Stimulated activated effector memory CD8-positive, alpha-beta T cell treated with anti-CD3 and anti-CD28 coated beads, Interleukin-12 subunit alpha, Interleukin-12 subunit beta, amount 100 ng/mL, for 72 hours (primary cell): ENCODE results near the gene KRTAP10-11.
A peak's percentile ranks its signal among the peaks of the same experiment; 100 is the strongest.

Experiments
- ATAC-seq: fragments of 150-1000 bp; cut with Tn5 transposase; 2 replicates; pipeline ENCODE4 v1.10.0; 2021
- DNase-seq, 2 donors: peaks; one replicate each; pipeline ENCODE4 v3.0.0; 2021 to 2022; ENCODE audit warnings: low spot score in 2 of 2
- H3K27ac Mint-ChIP-seq: one replicate; pipeline ENCODE4 v1.8.0; 2022; ENCODE audit warnings: mild to moderate bottlenecking, mixed read lengths
- H3K36me3 Mint-ChIP-seq: one replicate; pipeline ENCODE4 v1.8.0; 2022; ENCODE audit warnings: mild to moderate bottlenecking, mixed read lengths
- H3K4me1 Mint-ChIP-seq: one replicate; pipeline ENCODE4 v1.8.0; 2022; ENCODE audit warnings: mixed read lengths
- H3K4me3 Mint-ChIP-seq: one replicate; pipeline ENCODE4 v1.8.0; 2022; ENCODE audit warnings: mild to moderate bottlenecking, mixed read lengths
- H3K9me3 Mint-ChIP-seq: one replicate; pipeline ENCODE4 v1.8.0; 2022; ENCODE audit warnings: mixed read lengths

Gene KRTAP10-11

GRCh38 chr21:44612029-44612486 lies 34.2 kb upstream of the KRTAP10-11 start, which contains the start of gene KRTAP10-8:
TSS of gene KRTAP10-8 (plus strand) at chr21:44612079. CDS start at chr21:44612101, 22 bp downstream.
- H3K4me1 Mint-ChIP-seq = peaks cover 21% of the 10 kb centered on the region
- no peak within 1 kb of the TSS for H3K4me3 Mint-ChIP-seq
- H3K9me3 Mint-ChIP-seq = peaks cover 18% of the 10 kb centered on the region
- DNase-seq = no peak
- no peak for ATAC-seq
- no peaks in the 10 kb centered on the region for H3K36me3 Mint-ChIP-seq
- H3K27ac Mint-ChIP-seq = peak within 1 kb of the TSS; percentile 48

GRCh38 chr21:44612669-44613229 lies 33.5 kb upstream of the KRTAP10-11 start:
- peaks cover 18% of the 10 kb centered on the region for H3K9me3 Mint-ChIP-seq
- peak overlapping the region; percentile 48 for H3K27ac Mint-ChIP-seq
- H3K36me3 Mint-ChIP-seq = no peaks in the 10 kb centered on the region
- no peak overlapping the region for H3K4me3 Mint-ChIP-seq
- DNase-seq (peak in 1 of 2 donors; percentile 43), ATAC-seq (no peak)
- peaks cover 24% of the 10 kb centered on the region for H3K4me1 Mint-ChIP-seq

GRCh38 chr21:44613386-44614155 lies 32.6 kb upstream of the KRTAP10-11 start:
- H3K36me3 Mint-ChIP-seq = no peaks in the 10 kb centered on the region
- DNase-seq = peak in 1 of 2 donors; percentile 38
- no peak for ATAC-seq
- H3K4me3 Mint-ChIP-seq = no peak overlapping the region
- peaks cover 32% of the 10 kb centered on the region for H3K4me1 Mint-ChIP-seq
- peaks cover 18% of the 10 kb centered on the region for H3K9me3 Mint-ChIP-seq
- peak overlapping the region; percentile 48 for H3K27ac Mint-ChIP-seq

- DNase-seq = peak in 1 of 2 donors; percentile 36
- Mint-ChIP-seq H3K27ac (no peak overlapping the region), H3K4me1 (peaks cover 38% of the 10 kb centered on the region), H3K36me3 (no peaks in the 10 kb centered on the region), H3K9me3 (peaks cover 16% of the 10 kb centered on the region), H3K4me3 (no peak overlapping the region)
- no peak for ATAC-seq
Measured at GRCh38 chr21:44614161-44614631, 32.0 kb upstream of the KRTAP10-11 start.

GRCh38 chr21:44614961-44615391 lies 31.2 kb upstream of the KRTAP10-11 start:
- DNase-seq (peak in 1 of 2 donors; percentile 37), ATAC-seq (no peak)
- Mint-ChIP-seq H3K4me1 (peaks cover 45% of the 10 kb centered on the region), H3K4me3 (no peak overlapping the region), H3K9me3 (peaks cover 16% of the 10 kb centered on the region), H3K27ac (no peak overlapping the region), H3K36me3 (no peaks in the 10 kb centered on the region)

GRCh38 chr21:44615466-44615865 lies 30.7 kb upstream of the KRTAP10-11 start:
- peaks cover 45% of the 10 kb centered on the region for H3K4me1 Mint-ChIP-seq
- no peak for DNase-seq
- no peak overlapping the region for H3K4me3 Mint-ChIP-seq
- H3K9me3 Mint-ChIP-seq = peaks cover 19% of the 10 kb centered on the region
- no peak for ATAC-seq
- H3K27ac Mint-ChIP-seq = no peak overlapping the region
- H3K36me3 Mint-ChIP-seq = no peaks in the 10 kb centered on the region

GRCh38 chr21:44615911-44616590 lies 30.2 kb upstream of the KRTAP10-11 start:
- Mint-ChIP-seq H3K4me1 (peaks cover 45% of the 10 kb centered on the region), H3K27ac (peak overlapping the region; percentile 91), H3K36me3 (no peaks in the 10 kb centered on the region), H3K9me3 (peaks cover 21% of the 10 kb centered on the region), H3K4me3 (no peak overlapping the region)
- peak in 1 of 2 donors; percentile 38 for DNase-seq
- ATAC-seq = no peak

- H3K4me1 Mint-ChIP-seq = peaks cover 45% of the 10 kb centered on the region
- peak overlapping the region; percentile 91 for H3K27ac Mint-ChIP-seq
- H3K9me3 Mint-ChIP-seq = peaks cover 17% of the 10 kb centered on the region
- ATAC-seq (no peak), DNase-seq (no peak)
- H3K4me3 Mint-ChIP-seq = no peak overlapping the region
- no peaks in the 10 kb centered on the region for H3K36me3 Mint-ChIP-seq
Measured at GRCh38 chr21:44616591-44616926, 29.7 kb upstream of the KRTAP10-11 start.

- H3K4me3 Mint-ChIP-seq = no peak overlapping the region
- peaks cover 17% of the 10 kb centered on the region for H3K9me3 Mint-ChIP-seq
- no peak for DNase-seq
- ATAC-seq = no peak
- H3K27ac Mint-ChIP-seq = peak overlapping the region; percentile 91
- H3K4me1 Mint-ChIP-seq = peaks cover 45% of the 10 kb centered on the region
- no peaks in the 10 kb centered on the region for H3K36me3 Mint-ChIP-seq
Measured at GRCh38 chr21:44617071-44617501, 29.1 kb upstream of the KRTAP10-11 start.

GRCh38 chr21:44618504-44618903 lies 27.7 kb upstream of the KRTAP10-11 start:
- peaks cover 39% of the 10 kb centered on the region for H3K4me1 Mint-ChIP-seq
- ATAC-seq (peak; percentile 57), DNase-seq (no peak)
- no peaks in the 10 kb centered on the region for H3K36me3 Mint-ChIP-seq
- peaks cover 25% of the 10 kb centered on the region for H3K9me3 Mint-ChIP-seq
- H3K27ac Mint-ChIP-seq = peak overlapping the region; percentile 91
- H3K4me3 Mint-ChIP-seq = peak overlapping the region; percentile 51

- Mint-ChIP-seq H3K4me3 (peak overlapping the region; percentile 51), H3K36me3 (no peaks in the 10 kb centered on the region), H3K9me3 (peaks cover 29% of the 10 kb centered on the region), H3K4me1 (peaks cover 39% of the 10 kb centered on the region), H3K27ac (peak overlapping the region; percentile 91)
- peak; percentile 26 to 67 for DNase-seq
- peak; percentile 98 for ATAC-seq
Measured at GRCh38 chr21:44618909-44619308, 27.3 kb upstream of the KRTAP10-11 start.

- Mint-ChIP-seq H3K4me3 (no peak overlapping the region), H3K27ac (peak overlapping the region; percentile 91), H3K36me3 (no peaks in the 10 kb centered on the region), H3K4me1 (peaks cover 43% of the 10 kb centered on the region), H3K9me3 (peaks cover 38% of the 10 kb centered on the region)
- ATAC-seq (no peak), DNase-seq (no peak)
Measured at GRCh38 chr21:44619886-44620285, 26.3 kb upstream of the KRTAP10-11 start.

- DNase-seq (no peak), ATAC-seq (no peak)
- no peaks in the 10 kb centered on the region for H3K36me3 Mint-ChIP-seq
- no peak overlapping the region for H3K27ac Mint-ChIP-seq
- no peak overlapping the region for H3K4me3 Mint-ChIP-seq
- peaks cover 43% of the 10 kb centered on the region for H3K4me1 Mint-ChIP-seq
- peaks cover 39% of the 10 kb centered on the region for H3K9me3 Mint-ChIP-seq
Measured at GRCh38 chr21:44623575-44623974, 22.6 kb upstream of the KRTAP10-11 start.

GRCh38 chr21:44625756-44626155 lies 20.5 kb upstream of the KRTAP10-11 start:
- H3K4me3 Mint-ChIP-seq = no peak overlapping the region
- ATAC-seq (no peak), DNase-seq (no peak)
- H3K36me3 Mint-ChIP-seq = no peaks in the 10 kb centered on the region
- peaks cover 45% of the 10 kb centered on the region for H3K4me1 Mint-ChIP-seq
- no peak overlapping the region for H3K27ac Mint-ChIP-seq
- H3K9me3 Mint-ChIP-seq = peaks cover 32% of the 10 kb centered on the region

GRCh38 chr21:44626262-44626661 lies 20.0 kb upstream of the KRTAP10-11 start:
- H3K4me1 Mint-ChIP-seq = peaks cover 45% of the 10 kb centered on the region
- no peaks in the 10 kb centered on the region for H3K36me3 Mint-ChIP-seq
- ATAC-seq (peak; percentile 94), DNase-seq (peak in 1 of 2 donors; percentile 17)
- peak overlapping the region; percentile 22 for H3K4me3 Mint-ChIP-seq
- no peak overlapping the region for H3K27ac Mint-ChIP-seq
- peaks cover 36% of the 10 kb centered on the region for H3K9me3 Mint-ChIP-seq
